GM12874 (cell line): ENCODE data around the gene FRG1.
A peak's percentile ranks its signal among the peaks of the same experiment; 100 is the strongest.

Experiments used
- TF ChIP-seq, protein P1 (sequence below): IDR thresholded peaks from 2 replicates; pipeline ENCODE4 v1.5.1; 2011; ENCODE audit warnings: low read depth, mild to moderate bottlenecking, control low read depth, low read length, moderate library complexity; ENCODE audit not compliant: insufficient read depth

The FRG1 gene

DNA sequence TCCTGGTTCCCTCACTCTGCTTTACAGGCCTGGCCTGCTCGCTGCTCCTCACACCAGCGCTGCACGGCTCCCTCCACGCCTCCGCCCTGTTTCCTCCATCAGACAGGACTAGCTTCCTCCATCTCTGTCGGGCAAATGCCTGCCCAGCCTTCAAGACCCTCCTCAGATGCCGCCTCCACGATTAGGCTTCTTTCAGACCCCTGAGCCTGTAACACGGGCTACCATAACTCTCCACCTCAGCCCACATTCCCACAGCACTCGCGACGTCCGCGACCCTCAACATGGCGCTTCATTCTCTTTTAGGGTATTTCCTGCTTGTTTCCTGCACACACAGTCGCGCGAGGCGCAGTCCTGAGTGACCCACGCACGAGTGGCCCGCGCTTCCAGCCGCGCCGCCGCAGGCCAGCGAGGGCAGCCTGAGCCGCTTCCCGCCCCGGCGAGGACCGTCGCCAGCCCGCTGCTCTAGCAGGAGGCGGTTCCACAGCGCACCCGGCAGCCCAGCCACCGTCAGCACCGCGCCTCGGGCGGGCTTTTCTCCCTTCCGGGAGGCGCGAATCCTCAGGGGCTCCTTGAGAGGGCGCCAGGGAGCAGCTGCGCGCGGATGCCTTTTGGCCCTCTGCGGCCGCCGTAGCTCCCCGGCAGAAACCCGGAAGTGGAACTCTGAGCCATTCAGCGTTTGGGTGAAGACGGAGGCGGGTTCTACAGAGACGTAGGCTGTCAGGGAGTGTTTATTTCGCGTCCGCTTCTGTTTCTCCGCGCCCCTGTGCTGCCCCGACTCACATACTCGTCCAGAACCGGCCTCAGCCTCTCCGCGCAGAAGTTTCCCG is at the start of gene FRG1:
Gene FRG1 (plus strand): TSS at position 695 of the 827 bp plus-strand sequence. CDS start 138 bp downstream, outside the sequence.
- TF ChIP-seq, protein P1, sequence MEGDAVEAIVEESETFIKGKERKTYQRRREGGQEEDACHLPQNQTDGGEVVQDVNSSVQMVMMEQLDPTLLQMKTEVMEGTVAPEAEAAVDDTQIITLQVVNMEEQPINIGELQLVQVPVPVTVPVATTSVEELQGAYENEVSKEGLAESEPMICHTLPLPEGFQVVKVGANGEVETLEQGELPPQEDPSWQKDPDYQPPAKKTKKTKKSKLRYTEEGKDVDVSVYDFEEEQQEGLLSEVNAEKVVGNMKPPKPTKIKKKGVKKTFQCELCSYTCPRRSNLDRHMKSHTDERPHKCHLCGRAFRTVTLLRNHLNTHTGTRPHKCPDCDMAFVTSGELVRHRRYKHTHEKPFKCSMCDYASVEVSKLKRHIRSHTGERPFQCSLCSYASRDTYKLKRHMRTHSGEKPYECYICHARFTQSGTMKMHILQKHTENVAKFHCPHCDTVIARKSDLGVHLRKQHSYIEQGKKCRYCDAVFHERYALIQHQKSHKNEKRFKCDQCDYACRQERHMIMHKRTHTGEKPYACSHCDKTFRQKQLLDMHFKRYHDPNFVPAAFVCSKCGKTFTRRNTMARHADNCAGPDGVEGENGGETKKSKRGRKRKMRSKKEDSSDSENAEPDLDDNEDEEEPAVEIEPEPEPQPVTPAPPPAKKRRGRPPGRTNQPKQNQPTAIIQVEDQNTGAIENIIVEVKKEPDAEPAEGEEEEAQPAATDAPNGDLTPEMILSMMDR: peak; percentile 99

DNA sequence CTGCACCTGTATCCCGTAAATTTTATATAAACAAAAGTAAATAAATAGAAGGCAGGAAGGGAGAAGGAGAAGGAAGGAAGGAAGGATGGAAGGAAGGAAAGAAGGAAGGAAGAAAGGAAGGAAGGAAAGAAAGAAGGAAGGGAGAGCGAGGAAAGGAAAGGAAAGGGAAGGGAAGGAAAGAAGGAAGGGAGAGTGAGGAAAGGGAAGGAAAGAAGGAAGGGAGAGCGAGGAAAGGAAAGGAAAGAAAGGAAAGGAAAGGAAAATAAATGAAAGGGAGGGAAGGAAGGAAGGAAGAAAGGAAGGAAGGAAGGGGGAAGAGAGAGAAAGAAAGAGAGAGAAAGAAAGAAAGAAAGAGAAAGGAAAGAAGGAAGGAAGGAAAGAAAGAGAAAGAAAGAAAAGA is 43.0 kb upstream of the FRG1 start:
- TF ChIP-seq, protein P1: no peak

DNA sequence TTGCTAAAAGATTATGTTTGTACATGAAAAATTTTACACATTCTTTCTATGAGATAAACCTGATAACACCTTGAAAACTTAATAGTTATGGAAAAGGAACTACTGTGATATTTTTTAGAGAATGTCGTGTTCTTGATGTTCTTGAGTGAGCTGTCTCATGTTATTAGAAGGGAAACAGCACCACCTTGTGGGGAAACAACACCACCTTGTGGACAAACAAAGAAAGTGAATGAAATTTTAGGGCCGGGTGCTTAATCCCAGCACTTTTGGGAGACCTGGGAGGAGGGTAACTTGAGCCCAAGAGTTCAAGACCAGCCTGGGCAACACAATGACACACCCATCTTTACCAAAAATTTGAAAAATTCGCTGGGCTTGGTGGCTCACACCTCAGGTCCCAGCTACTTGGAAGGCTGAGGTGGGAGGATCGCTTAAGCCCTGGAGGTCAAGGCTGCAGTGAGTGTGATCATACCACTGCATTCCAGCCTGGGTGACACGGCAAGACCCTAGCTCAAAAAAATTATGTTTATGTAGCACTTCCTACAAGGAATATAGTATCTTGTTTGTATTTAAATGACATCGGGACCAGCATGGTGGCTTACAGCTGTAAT is 36.1 kb upstream of the FRG1 start:
- TF ChIP-seq, protein P1: peak; percentile 49; the same call in 1 of the 2 replicates

DNA sequence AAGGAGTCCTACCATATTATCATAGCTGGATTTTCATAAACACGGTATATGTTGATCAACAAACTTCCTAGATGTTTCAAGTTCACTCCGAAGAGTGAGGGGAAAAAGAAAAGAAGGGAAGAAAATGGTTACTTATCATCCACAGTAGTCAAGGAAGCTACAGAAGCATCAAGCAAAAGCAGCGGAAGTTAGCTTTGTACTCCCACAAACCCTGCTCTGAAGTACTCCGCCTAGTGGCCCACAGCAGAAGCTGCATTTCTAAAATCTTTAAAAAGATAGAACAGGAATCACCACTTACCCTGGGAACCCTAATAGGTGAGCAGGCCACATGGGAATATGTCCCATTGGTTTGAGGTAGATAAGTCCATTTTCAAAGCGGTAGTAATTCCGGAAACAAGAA is 28.5 kb upstream of the FRG1 start:
- TF ChIP-seq, protein P1: peak; percentile 52

DNA sequence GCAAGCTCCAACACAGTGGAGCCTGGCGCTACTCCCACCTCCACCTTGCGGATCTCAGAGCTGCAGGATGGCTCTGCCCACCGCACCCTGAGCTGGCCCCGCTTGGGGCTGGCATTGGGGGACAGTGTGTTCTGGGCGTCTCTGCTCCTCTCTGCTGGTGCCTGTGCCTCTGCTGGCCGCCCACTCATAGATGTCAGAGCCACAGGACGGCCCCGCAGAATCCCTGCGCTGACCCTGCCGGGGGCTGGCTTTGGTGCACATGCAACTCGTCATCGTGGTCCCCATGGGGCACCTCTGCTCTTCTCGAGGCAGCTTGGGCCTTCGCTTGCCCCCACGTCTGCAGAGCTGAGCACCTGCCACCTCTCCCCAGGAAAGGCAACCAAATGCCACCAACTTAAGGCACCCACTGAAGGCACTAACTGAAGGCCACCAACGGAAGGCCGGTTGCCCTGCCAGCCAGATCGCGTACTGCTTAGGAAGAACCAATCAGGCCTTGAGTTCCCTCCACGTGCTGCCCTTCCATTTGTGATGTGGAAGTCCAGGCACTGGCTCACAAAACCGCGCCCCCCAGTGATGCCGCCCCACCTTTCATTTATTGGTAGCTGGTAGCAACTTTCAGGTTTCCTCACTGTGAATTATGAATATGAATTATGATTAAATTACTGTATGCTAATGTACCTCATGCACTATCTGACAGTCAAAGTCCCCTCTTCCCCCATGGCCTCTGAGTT is 23.3 kb upstream of the FRG1 start:
- TF ChIP-seq, protein P1: no peak

DNA sequence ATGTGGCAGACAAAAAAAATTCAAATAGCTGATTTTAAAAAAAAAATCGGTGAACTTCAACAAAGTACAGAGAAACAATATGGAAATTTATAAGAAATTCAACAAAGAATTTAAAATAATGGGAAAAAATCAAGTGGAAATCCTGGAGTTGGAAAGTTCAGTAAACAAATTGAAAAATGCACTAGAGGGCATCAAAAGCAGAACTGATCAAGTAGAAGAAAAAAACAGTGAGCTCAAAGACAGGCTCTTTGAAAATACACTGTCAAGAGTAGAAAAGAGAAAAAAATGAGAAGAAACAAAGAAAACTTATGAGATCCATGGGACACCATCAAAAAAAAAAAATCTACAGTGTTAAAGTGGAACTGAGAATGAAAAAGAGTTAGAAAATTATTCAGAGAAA is 19.6 kb upstream of the FRG1 start:
- TF ChIP-seq, protein P1: no peak

DNA sequence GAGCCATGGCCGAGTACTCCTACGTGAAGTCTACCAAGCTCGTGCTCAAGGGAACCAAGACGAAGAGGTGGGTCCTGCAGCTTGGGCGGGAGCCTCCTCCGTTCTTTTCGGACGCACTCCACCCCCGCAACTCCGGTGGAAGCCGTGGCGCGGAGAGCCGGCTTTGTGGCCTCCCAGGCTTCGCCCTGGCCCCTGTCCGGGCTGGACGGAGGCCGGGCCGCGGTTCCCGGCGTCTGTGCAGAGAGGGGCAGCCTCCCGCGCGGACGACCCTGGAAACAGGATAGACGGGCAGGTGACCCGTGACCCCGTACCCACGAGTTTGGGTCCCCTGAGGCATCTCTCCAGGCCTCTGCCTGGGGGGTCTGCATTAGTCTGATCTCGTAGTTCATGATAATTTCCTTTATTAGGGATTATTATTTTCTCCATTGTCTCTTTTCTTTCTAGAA is 356 bp downstream of the FRG1 start:
- TF ChIP-seq, protein P1: no peak
